ENCODE measurements around the gene WWOX.

The WWOX gene

DNA sequence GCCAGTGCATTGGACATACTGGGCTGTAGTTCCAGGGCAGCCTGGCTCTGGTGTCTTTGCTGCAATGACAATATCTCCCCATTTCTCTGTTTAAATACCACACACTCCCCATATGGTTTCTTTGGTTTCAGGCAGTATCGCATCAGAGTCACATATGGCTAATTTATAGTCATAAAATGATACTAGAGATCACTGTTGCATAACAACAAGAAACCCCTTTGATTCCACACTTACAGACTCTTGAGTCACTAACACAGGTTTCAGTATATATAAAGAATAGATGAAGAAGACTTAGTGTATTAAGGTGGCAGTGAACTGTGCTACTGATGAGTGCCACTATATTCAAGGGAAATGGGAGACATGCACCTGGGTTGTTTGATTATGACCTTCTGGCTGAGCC, 281.6 kb downstream of the WWOX start:
- DNase-seq (ENCODE audit: insufficient read length, low spot score) (no peak), FAIRE-seq (no peak)

DNA sequence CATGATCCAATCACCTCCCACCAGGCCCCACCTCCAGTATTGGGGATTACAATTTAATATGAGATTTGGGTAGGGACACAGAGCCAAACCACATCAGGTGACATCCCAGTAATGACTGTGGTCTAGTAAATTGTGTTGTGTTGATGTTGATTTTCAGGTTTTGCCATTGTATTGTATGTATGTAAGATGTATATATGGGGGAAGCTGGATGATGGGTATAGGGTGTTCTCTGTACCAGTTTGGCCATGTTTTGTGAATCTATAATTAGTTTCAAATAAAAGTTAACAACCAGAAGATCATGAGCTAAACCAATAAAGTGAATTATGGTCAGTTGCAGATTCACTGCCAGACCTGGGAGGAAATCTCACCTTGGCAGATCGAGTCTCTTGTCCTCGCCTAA, 283.7 kb downstream of the WWOX start:
- DNase-seq (ENCODE audit: insufficient read length, low spot score), result no peak
- FAIRE-seq, result no peak

DNA sequence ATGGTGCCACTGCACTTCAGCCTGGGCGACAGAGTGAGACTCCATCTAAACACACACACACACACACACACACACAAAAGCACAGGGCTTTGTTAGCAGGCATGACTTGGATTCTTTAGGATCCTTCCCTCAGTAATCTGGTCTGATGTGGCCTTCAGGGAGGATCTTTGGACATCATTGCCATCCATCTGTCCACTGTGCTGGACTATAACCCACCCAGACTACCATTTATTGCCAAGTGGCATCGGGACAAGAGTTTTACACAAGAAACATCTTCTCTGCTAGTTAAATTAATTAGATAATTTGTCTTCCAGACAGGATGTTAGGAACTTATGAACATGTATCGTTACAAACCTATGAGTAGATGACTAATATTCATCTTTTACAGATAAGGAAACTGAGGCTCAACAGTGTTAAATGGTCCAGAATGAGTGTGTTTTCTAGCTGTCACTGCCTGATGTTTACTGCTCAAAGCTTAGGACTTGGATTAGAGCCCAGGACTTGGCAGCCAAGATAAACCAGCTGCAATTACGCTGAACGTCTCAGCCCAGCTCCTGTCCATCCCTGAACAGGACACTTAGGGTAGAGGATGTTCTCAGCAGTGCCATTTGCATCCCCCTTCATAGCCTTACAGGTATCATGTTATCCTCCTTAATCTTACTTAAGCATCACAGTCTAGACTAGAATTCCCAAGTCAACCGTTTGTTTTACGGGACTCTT, 285.8 kb downstream of the WWOX start:
- no peak for FAIRE-seq
- no peak for DNase-seq (ENCODE audit: insufficient read length, low spot score)

DNA sequence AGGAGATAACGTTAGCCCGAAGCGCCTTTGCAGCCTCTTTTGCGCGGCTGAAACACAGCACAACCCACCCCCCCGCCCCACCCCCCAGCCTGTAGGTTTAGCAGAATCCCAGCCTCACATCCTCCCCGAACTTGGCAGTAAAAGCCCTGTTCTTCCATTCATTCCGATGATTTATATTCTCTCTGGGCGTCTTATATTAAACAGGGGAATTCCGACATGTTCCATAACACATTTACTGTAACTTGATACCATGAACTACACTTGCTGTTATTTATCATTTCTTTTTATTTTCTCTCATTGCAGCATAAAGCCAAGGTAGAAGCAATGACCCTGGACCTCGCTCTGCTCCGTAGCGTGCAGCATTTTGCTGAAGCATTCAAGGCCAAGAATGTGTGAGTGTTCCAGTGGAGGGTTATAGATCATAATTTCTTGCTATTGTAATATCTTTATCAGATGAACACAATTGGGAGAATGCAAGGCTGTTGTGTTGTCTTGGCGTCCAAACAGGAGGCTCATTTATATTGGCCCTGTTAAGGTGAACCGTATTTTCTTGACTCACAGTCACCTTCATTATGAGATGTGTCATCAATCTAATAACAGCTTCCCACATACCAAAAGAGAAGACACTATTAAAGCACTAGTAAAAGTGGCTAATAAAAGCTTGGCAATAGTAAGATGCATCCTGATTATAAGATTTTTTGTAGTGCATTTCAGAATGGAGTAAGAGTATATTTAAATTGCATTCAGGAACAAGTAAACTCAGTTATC, 287.3 kb downstream of the WWOX start:
- DNase-seq (ENCODE audit: insufficient read length, low spot score) (no peak), FAIRE-seq (no peak)

DNA sequence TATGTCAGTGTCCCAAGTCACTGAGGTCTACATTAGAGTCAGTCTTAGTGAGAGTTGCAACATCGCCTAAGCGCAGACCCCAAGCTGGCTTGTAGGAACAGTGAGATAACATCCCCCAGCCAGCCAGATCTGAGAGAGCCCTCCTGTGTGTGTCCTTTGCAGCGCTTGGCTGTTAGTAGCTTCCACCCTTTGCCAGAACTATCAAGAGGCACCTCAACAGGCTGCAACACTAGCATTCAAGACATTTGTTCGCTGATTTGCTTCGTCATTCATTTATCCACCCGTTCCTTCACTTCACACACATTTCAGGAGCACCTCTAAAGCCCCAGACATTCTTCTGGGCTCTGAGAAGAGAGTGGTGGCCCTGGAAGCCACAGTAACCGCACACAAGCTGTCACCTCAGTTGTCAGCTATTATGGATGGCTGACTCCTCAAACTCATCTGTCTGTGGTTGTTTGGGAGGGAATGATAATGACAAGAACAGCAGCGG, 289.6 kb downstream of the WWOX start:
- DNase-seq (ENCODE audit: insufficient read length, low spot score), result no peak
- no peak for FAIRE-seq

DNA sequence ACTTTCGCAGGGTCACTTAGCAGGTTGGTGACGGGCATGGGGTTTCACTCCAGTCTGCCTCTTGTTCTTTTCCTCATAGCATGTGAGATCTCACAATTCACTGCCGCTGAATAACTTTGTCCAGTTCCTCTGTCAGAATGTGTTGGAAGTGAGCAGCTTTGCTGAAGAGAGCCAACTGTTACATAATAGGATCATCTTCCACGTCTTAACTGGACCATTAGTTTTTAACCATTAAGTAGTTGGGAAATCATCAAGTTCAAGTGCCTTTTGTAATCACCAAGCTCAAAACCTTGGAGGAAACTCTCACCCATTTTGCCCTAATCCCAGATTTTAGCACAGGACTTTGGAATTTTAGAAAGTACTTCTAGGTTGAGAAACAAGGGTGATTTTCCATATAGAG, 290.6 kb downstream of the WWOX start:
- DNase-seq (ENCODE audit: insufficient read length, low spot score), result no peak
- no peak for FAIRE-seq

DNA sequence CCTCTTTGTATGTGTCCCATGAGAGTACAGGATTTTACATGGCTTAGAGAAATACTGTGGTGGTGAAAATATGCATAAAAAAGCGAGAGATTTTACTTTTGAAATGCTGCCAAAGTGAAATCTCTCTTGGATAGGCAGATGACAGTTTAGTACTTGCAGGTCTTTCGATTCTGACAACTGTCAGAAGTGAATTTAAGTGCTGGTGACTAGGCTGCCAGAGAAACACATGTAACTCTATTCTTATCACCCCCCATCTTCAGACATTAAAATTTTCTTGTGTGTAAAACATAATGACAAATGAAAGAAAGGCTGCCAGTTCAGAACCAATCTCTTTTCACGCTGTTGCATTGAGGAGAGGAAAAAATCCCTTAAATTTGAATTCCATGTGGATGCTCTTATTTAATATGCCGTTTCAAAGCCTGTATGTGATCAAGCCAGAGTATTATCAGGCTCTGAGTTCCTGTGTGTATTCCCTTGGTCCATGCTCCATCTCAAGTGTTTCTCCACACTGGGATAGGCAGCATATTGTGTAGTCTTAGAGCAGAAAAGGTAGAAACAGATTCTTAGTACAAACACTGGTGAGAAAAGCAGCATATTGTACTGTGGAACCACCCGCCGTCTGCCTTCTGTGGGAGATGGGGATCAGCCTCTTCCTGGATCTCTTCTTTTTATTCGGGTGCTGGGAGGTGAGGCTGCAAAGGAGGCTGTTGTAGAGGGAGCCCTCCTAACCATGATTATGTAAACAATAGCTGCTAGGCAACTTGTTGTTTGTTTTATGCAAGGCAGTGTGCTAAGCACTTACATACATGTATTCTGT, 291.3 kb downstream of the WWOX start:
- FAIRE-seq, result no peak

DNA sequence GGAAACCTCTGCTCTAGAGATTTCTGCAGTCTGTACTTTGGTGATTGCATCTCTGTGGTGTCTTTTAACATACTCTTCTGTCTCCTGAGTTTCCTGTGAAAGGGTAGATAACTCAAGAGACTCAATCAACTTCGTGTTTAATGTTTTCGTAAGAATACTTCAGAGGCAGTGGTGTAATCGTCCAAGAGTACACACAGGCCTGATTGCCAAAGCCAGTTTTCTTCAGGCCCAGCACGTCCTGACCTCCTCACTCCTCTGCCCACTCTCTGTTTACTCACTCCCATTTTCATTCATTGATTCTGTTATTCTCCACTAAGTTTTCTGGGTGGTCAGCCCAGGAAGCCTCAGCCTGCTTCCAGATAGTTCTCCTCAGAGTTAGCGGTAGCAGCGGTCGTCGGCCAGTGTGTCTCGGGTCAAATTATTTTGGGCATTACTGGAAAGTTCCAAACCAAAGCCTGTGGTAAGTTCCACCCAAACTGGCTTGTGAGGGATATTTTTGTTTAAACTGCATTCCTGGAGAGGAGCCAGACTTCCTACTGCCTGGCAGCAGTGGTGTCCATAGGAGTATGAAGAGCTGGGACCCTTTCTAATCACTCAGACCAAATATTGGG, 293.2 kb downstream of the WWOX start:
- FAIRE-seq (no peak), DNase-seq (ENCODE audit: insufficient read length, low spot score) (no peak)

More for the DNA sequence above, 291.3 kb downstream of the WWOX start:
- no peak for DNase-seq (ENCODE audit: insufficient read length, low spot score)

DNA sequence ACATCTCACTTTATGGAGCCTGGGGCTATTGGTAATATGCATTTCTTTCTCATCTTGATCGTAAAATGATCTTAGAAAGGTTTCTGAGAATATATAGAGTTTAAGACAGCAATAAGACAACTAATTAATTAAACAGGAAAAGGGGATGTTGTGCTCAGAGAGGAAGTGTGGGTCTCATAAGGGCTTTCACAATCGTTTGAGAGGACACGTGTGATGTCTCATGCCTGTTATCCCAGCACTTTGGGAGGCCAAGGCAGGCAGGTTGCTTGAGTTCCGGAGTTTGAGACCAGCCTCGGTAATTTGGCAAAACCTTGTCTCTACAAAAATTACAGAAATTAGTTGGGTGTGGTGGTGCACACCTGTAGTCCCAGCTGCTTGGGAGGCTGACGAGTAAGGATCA, 295.6 kb downstream of the WWOX start:
- DNase-seq (ENCODE audit: insufficient read length, low spot score) (no peak), FAIRE-seq (no peak)

DNA sequence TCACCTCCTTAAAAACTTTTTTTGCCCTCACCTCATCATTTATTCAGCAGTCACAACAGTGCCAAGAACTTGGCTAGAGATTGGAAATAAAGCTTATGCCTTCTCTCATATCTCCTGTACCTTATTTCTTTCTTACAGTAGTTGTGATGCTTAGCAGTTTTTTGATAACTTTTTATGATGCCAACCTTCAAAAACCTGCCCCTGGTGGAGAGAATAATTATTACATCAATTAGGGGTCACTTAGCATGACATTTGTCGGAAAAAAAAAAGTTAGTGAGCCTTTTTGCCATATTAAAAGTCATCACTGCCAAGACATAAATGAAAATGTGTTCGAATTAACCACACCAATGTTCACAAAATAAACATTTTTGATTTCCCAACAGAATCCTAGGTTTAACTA, 296.6 kb downstream of the WWOX start:
- no peak for FAIRE-seq
- no peak for DNase-seq (ENCODE audit: insufficient read length, low spot score)

DNA sequence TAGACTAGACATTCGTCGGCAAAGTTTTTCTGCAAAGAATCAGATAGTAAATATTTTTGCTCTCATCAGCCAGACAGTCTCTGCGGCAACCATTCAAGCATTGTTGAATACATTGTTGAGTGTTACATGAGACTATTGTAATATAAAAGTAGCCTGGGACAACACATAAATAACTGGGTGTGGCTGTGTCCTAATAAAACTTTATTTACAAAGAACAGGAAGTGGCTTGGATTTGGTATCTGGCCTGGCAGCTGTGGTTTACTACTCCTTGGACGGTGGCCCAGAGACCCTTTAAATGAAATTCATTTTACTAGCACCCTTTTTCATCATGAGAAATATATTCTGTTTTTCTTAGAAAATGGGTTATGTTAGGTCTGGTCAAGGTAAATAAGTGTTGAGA, 297.2 kb downstream of the WWOX start:
- FAIRE-seq, result no peak
- no peak for DNase-seq (ENCODE audit: insufficient read length, low spot score)

DNA sequence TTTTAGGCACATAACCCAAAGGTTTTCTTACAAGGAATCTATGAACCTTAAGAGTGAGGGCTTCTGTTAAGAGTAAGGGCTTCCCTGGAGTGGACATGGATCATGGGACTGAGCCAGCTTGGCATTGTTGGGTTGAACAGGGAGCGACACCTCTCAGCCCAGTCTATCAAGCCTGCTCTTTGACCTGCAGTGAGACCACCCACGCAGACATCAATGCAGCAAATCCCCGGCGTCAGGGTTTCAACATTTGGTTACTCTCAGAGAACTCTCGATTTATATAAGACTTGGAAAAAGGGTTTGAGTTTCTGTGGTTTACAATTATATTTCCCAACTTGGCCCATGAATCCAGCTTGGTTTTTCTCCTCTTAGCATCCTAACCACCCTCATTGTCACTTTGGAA, 299.9 kb downstream of the WWOX start:
- no peak for DNase-seq (ENCODE audit: insufficient read length, low spot score)
- no peak for FAIRE-seq

DNA sequence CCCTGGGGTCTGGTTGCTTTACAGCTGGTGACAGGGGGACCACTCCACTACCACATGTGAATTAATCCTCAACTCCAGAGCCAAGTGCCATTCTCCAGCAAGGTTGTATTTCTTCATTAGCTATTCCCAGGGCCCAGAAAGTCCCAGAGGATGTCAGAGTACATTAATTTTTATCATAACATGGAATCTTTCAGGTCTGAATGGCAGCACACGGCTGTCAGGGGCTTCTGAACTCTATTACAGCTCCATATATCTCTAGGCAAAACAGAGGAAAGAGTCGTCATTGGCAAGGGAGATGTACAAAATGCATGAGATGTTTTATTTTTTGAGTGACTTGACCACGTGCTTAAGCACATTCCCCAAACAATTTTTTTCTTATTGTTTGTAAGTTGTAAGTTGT, 303.4 kb downstream of the WWOX start:
- DNase-seq (ENCODE audit: insufficient read length, low spot score) (no peak), FAIRE-seq (no peak)

DNA sequence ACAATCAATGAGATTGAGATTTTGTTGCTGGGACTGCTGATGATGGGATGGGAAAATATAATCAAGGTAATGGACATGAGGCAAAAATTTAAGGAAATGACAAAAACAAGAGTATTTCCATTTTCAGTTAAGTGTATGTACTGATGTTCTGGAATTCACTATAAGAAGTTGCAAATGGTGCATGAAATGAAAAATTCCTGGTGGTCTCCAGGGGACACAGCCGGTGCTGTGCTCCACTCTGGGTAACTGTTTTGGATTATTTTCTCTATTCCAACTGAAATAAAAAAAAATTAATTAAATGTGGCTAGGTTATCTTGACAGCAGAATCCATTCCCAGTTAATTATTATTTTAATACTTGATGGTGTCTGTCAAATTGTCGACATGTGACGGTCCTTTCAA, 305.6 kb downstream of the WWOX start:
- DNase-seq (ENCODE audit: insufficient read length, low spot score) (no peak), FAIRE-seq (no peak)

DNA sequence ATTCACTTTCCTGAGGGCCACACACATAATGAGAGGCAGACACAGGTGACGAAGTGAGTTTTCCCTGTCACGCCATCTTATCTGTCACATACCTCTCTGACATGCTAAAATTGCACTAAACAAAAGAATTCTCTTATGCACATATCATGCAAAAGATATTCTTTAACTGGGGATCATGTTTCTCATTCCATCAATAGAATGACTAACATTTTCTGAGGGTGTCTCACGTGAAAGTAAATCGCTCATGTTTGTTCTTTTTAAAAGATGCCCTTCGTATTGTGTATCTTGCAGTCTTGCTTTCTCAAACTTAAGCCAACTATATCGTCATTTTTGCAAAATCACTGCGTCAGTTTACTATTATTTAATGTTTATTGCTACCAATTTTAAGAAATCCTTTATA, 306.4 kb downstream of the WWOX start:
- no peak for DNase-seq (ENCODE audit: insufficient read length, low spot score)
- FAIRE-seq, result no peak

DNA sequence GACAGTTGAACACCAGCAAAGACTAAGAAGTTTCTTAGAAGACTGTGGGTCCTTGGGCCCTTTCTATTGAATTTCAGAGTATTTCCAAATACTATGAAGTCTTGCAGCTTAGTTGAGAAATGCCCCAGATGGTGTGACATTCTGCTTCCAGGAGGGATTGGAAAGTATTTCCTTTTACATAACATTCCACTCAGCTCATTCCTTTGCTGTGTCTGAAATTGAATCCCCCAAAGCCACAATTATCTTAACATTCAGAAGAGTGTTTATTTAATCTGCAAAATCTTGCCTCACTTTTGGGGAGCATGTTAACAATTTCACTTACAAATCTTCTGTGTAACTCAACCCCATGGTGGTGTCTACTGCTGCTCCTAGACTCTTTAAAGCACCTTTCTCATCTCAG, 307.7 kb downstream of the WWOX start:
- DNase-seq (ENCODE audit: insufficient read length, low spot score) (no peak), FAIRE-seq (no peak)

DNA sequence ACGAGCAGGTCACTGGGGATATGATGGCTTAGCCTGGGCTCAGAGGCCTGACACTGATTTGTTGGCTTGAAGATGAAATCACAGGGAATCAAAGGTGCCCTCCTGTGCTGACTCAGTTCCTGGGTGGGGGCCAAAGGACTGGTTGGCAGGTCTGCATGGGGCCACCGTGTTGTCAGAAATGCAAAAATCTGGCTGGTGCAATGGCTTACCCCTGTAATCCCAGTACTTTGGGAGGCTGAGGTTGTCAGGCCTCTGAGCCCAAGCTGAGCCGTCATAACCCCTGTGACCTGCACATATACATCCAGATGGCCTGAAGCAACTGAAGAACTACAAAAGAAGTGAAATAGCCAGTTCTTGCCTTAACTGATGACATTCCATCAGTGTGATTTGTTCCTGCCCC, 314.2 kb downstream of the WWOX start:
- FAIRE-seq, result no peak

DNA sequence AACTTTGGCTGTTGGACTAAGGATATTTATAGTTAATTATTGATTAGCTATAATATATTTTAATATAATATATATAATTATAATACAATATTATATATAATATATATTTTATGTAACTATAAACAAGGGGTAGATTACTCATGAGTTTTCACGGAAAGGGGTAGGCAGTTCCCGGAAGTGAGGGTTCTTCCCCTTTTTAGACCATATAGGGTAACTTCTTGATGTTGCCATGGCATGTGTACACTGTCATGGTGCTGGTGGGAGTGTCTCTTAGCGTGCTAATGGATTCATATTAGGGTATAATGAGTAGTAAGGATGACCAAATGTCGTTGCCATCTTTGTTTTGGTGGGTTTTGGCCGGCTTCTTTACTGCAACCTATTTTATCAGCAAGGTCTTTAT, 315.6 kb downstream of the WWOX start:
- FAIRE-seq, result no peak

More for the DNA sequence above, 314.2 kb downstream of the WWOX start:
- no peak for DNase-seq (ENCODE audit: insufficient read length, low spot score)

DNA sequence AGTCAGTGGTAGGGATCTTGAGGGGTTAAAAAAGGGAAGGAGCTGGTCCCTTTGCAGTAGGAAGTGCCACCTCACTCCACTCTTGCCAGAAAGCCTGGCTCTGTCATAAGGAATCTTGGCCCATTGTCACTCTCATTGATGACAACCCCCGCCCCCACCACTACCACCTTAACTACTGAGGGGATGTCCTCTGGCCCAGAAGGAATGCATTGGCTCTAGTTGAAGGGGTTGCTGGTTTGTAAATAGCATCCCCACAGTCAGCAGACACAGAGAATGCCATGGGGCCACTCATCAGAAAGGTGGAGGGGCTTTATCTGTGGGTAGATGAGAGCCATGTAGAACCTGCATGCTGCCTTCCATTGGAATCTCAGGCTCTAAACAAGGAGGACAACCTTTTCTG, 316.2 kb downstream of the WWOX start:
- no peak for DNase-seq (ENCODE audit: insufficient read length, low spot score)
- no peak for FAIRE-seq

More for the DNA sequence above, 315.6 kb downstream of the WWOX start:
- no peak for DNase-seq (ENCODE audit: insufficient read length, low spot score)

DNA sequence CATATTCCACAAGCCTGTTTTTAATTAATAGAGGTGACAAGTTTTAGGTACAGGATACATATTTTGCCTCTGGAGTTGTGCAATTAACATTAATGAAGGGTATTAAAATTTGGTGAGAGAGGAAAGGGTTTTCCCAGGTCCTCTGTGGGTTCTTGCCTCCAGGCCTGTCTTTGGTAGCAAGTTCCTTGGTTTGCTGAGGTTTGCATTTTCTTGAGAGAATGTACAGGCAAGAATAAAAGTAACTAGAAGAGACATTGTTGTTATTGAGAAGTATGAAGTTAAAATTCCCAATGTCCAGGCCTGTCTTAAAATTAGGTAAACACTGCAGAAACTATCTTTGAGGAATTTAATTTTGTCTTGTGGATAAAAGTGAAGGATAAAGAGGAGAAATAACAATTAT, 316.9 kb downstream of the WWOX start:
- no peak for DNase-seq (ENCODE audit: insufficient read length, low spot score)
- no peak for FAIRE-seq

DNA sequence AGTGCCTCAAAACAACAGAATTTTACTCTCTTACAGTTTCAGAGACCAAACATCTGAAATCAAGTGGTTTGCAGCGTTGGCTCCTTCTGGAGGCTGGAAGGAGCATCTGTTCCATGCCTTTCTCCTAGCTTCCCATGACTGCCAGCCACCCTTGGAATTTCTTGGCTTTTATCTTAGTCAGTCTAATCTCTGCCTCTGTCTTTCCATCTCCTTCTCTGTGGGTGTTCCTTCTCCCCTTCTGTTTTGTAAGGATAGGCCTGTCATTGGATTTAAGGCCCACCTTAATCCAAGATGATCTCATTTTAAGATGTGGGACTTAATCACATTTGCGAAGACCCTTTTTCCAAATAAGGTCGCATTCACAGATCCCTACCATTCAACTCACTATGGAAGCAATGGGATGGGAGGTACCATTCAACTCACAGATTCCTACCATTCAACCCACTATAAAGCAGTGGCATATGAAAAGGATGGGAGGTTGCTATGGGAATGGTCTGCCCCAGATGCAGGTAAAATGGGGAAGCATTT, 321.8 kb downstream of the WWOX start:
- no peak for DNase-seq (ENCODE audit: insufficient read length, low spot score)
- no peak for FAIRE-seq

All from HTR-8/SVneo (cell line).